ENCODE data around the gene LPA.

- TF ChIP-seq, protein P1, sequence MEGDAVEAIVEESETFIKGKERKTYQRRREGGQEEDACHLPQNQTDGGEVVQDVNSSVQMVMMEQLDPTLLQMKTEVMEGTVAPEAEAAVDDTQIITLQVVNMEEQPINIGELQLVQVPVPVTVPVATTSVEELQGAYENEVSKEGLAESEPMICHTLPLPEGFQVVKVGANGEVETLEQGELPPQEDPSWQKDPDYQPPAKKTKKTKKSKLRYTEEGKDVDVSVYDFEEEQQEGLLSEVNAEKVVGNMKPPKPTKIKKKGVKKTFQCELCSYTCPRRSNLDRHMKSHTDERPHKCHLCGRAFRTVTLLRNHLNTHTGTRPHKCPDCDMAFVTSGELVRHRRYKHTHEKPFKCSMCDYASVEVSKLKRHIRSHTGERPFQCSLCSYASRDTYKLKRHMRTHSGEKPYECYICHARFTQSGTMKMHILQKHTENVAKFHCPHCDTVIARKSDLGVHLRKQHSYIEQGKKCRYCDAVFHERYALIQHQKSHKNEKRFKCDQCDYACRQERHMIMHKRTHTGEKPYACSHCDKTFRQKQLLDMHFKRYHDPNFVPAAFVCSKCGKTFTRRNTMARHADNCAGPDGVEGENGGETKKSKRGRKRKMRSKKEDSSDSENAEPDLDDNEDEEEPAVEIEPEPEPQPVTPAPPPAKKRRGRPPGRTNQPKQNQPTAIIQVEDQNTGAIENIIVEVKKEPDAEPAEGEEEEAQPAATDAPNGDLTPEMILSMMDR (conservative IDR thresholded peaks at IDR 0.05): no peak
- no peak for TF ChIP-seq EZH2 (IDR thresholded peaks at IDR 0.05; ENCODE audit: low read depth)
Observed at GRCh38 chr6:160544802-160545201, 119.3 kb downstream of the LPA start.

Data from PC-9 (cell line).